Testis (tissue), 2 donors: Measurements from ENCODE around the gene RFX2.

Experiments
- CTCF ChIP-seq, 3 experiments: fragments of 450-650 bp in 2 of 3; fragments of 200-600 bp in 1 of 3; sonication (generic) in 1 of 3; IDR thresholded peaks; one replicate each; pipeline ENCODE4 v1.5.1; 2016 to 2019; ENCODE audit warnings: antibody characterized with exemption in 3 of 3, mild to moderate bottlenecking in 2 of 3, moderate library complexity in 1 of 3
- POLR2A ChIP-seq: fragments of 450-650 bp; IDR thresholded peaks from one replicate; pipeline ENCODE4 v1.6.1; 2017; ENCODE audit warnings: antibody characterized with exemption, mild to moderate bottlenecking, moderate library complexity

GRCh38 chr19:6119031-6119430, 8.7 kb upstream of the RFX2 start:
- TF ChIP-seq CTCF (IDR thresholded peaks at IDR 0.05) (no peak), POLR2A (no peak)
